Endothelial cell of umbilical vein (primary cell): Measurements from ENCODE around the gene F2RL2. TPM values are rescaled to one million over a fixed set of nuclear protein-coding genes. Genes with fewer than 3 reads are reported as not detected.

ENCODE experiments used
- BruUV-seq: library from RNA; stranded (reverse); fragments of 400-500 nt; replicated peaks from 2 replicates; lab custom pipeline; 2021; lab: Mats Ljungman, UMichigan
- CTCF ChIA-PET: fragments of 300-600, 350-600 bp; sonication (Branson Sonifier 250); formaldehyde crosslinking; loops from one replicate; lab custom pipeline; 2021; ENCODE audit warnings: antibody characterized with exemption, inconsistent platforms; lab: Charles Lee
- POLR2A ChIA-PET: fragments of 300-600, 350-600 bp; sonication (Branson Sonifier 250); formaldehyde crosslinking; loops from one replicate; lab custom pipeline; 2021; ENCODE audit warnings: antibody characterized with exemption, inconsistent platforms; lab: Charles Lee
- DNase-seq: peaks from one replicate; pipeline ENCODE4 v3.0.0-alpha.2; 2011; ENCODE audit warnings: low read depth, low spot score
- FAIRE-seq: peaks from 2 replicates; lab custom pipeline; 2011; peaks lifted over from hg19 to GRCh38; lab: Jason Lieb, UNC
- H2AFZ ChIP-seq: 2 replicates; pipeline ENCODE4 v1.6.0; 2012; ENCODE audit warnings: low read depth, low read length, control low read depth, inconsistent platforms
- H3K27ac ChIP-seq: 2 replicates; pipeline ENCODE4 v1.5.1; 2011; ENCODE audit warnings: low read depth, mild to moderate bottlenecking, control low read depth, low read length, moderate library complexity; ENCODE audit not compliant: insufficient read depth
- H3K27me3 ChIP-seq, 2 experiments: 2 replicates each; pipeline versions ENCODE4 v1.6.0 to v1.6.1; 2011; ENCODE audit warnings: low read length in 2 of 2, mixed read lengths in 1 of 2; ENCODE audit not compliant: control insufficient read depth in 2 of 2, insufficient read depth in 2 of 2
- H3K36me3 ChIP-seq, 2 experiments: 2 replicates in 1 of 2; 3 replicates in 1 of 2; pipeline ENCODE4 v1.5.1; 2011; ENCODE audit warnings: low read length in 2 of 2, mild to moderate bottlenecking in 1 of 2, moderate library complexity in 1 of 2; ENCODE audit not compliant: control insufficient read depth in 2 of 2, insufficient read depth in 2 of 2; ENCODE audit errors: extremely low read depth in 1 of 2
- H3K4me1 ChIP-seq: 3 replicates; pipeline ENCODE4 v1.5.1; 2011; ENCODE audit warnings: mild to moderate bottlenecking, low read length; ENCODE audit not compliant: control insufficient read depth, insufficient read depth; ENCODE audit errors: extremely low read depth
- H3K4me2 ChIP-seq: 2 replicates; pipeline ENCODE4 v1.6.1; 2011; ENCODE audit warnings: low read length, control low read depth, mixed read lengths; ENCODE audit not compliant: insufficient read depth
- H3K4me3 ChIP-seq, 3 experiments: fragments of 200-600 bp in 1 of 3; sonication (generic), shearing (Covaris generic) in 1 of 3; replicated peaks in 1 of 3; 2 replicates each; pipeline ENCODE4 v1.5.1; 2011 to 2016; ENCODE audit warnings: control low read depth in 3 of 3, low read length in 3 of 3, mild to moderate bottlenecking in 2 of 3, inconsistent platforms in 1 of 3, low read depth in 1 of 3, moderate library complexity in 1 of 3; ENCODE audit not compliant: insufficient read depth in 1 of 3
- H3K79me2 ChIP-seq: 2 replicates; pipeline ENCODE4 v1.6.0; 2012; ENCODE audit warnings: low read length, inconsistent platforms; ENCODE audit not compliant: control insufficient read depth, insufficient read depth
- H3K9ac ChIP-seq: replicated peaks from 2 replicates; pipeline ENCODE3; 2011; ENCODE audit warnings: low read length, control low read depth; ENCODE audit not compliant: insufficient read depth; ENCODE audit errors: extremely low read depth
- H3K9me1 ChIP-seq: replicated peaks from 3 replicates; pipeline ENCODE4 v1.6.0; 2011; ENCODE audit warnings: mild to moderate bottlenecking, low read length; ENCODE audit not compliant: control insufficient read depth, insufficient read depth; ENCODE audit errors: extremely low read depth
- H3K9me3 ChIP-seq: replicated peaks from 2 replicates; pipeline ENCODE4 v1.5.1; 2012; ENCODE audit warnings: low read length, inconsistent platforms; ENCODE audit not compliant: control insufficient read depth, insufficient read depth
- H4K20me1 ChIP-seq: replicated peaks from 2 replicates; pipeline ENCODE3; 2011; ENCODE audit warnings: mild to moderate bottlenecking, low read length; ENCODE audit not compliant: control insufficient read depth, insufficient read depth; ENCODE audit errors: extremely low read depth
- EZH2 ChIP-seq: IDR thresholded peaks from 2 replicates; pipeline ENCODE4 v1.6.1; 2012; ENCODE audit warnings: borderline replicate concordance, low read depth, mild to moderate bottlenecking, moderate library complexity, low read length, inconsistent platforms; ENCODE audit not compliant: severe bottlenecking
- FOS ChIP-seq: IDR thresholded peaks from 2 replicates; pipeline ENCODE4 v1.6.1; 2011; ENCODE audit warnings: mild to moderate bottlenecking, low read length, moderate library complexity, borderline replicate concordance; ENCODE audit not compliant: insufficient read depth
- GATA2 ChIP-seq: IDR thresholded peaks from 2 replicates; pipeline ENCODE4 v1.7.0; 2011; ENCODE audit warnings: low read depth, mild to moderate bottlenecking, moderate library complexity, mixed read lengths, low read length; ENCODE audit not compliant: insufficient read length, insufficient read depth
- JUN ChIP-seq: IDR thresholded peaks from 2 replicates; pipeline ENCODE4 v1.6.1; 2011; ENCODE audit warnings: borderline replicate concordance, low read depth; ENCODE audit not compliant: insufficient read length, insufficient read depth
- MYC ChIP-seq: IDR thresholded peaks from one replicate; pipeline ENCODE4 v1.6.1; 2011; ENCODE audit warnings: mild to moderate bottlenecking, low read depth, low read length
- POLR2A ChIP-seq: IDR thresholded peaks from 2 replicates; pipeline ENCODE4 v1.6.1; 2012; ENCODE audit warnings: low read depth, mild to moderate bottlenecking, control low read depth, low read length
- POLR2AphosphoS5 ChIP-seq: IDR thresholded peaks from 2 replicates; pipeline ENCODE4 v1.6.1; 2012; ENCODE audit warnings: low read depth, mild to moderate bottlenecking, control low read depth, low read length, moderate library complexity; ENCODE audit not compliant: insufficient read depth
- dilution Hi-C: fragments of 300-500 bp; cut with MboI; formaldehyde crosslinking; loops from one replicate; pipeline ENCODE4 v1.15.0; 2019; ENCODE audit warnings: low sequenced_read_pairs; ENCODE audit not compliant: extremely low pct_ligation_motif_present
- intact Hi-C: fragments of 100-400 bp; cut with micrococcal nuclease; formaldehyde crosslinking; loops from one replicate; pipeline ENCODE4 v1.10.0; 2022
- polyA plus RNA-seq, 4 experiments: library from polyadenylated mRNA; depleted of rRNA in 3 of 4; stranded (reverse) in 3 of 4; unstranded in 1 of 4; fragments of >200 nt; gene quantifications; 2 replicates each; pipeline versions ENCODE4 v1.2.1 to v1.2.3, GENCODE V29; 2011 to 2012; ENCODE audit warnings: missing spikeins in 1 of 4
- total RNA-seq: library from RNA; stranded (reverse); gene quantifications from 2 replicates; pipeline ENCODE4 v1.2.3, GENCODE V29; 2021
- TF ChIP-seq, protein P1 (sequence below): IDR thresholded peaks from 2 replicates; pipeline ENCODE4 v1.6.1; 2011; ENCODE audit not compliant: insufficient read depth, insufficient read length
- TF ChIP-seq, protein P2 (sequence below), 2 donors: IDR thresholded peaks; 1 replicate in 1 of 2; 2 replicates in 1 of 2; pipeline ENCODE4 v1.5.1; 2011; ENCODE audit warnings: low read length in 2 of 2, mild to moderate bottlenecking in 2 of 2, moderate library complexity in 2 of 2, control low read depth in 1 of 2, inconsistent platforms in 1 of 2, low read depth in 1 of 2; ENCODE audit not compliant: insufficient read depth in 1 of 2; ENCODE audit errors: extremely low read depth in 1 of 2

The F2RL2 gene
- total and polyA plus RNA-seq, 2 donors (not counting 3 experiments of a cell fraction or from before 2014, with no cell fraction given), result 19.8 to 33.3 TPM

DNA sequence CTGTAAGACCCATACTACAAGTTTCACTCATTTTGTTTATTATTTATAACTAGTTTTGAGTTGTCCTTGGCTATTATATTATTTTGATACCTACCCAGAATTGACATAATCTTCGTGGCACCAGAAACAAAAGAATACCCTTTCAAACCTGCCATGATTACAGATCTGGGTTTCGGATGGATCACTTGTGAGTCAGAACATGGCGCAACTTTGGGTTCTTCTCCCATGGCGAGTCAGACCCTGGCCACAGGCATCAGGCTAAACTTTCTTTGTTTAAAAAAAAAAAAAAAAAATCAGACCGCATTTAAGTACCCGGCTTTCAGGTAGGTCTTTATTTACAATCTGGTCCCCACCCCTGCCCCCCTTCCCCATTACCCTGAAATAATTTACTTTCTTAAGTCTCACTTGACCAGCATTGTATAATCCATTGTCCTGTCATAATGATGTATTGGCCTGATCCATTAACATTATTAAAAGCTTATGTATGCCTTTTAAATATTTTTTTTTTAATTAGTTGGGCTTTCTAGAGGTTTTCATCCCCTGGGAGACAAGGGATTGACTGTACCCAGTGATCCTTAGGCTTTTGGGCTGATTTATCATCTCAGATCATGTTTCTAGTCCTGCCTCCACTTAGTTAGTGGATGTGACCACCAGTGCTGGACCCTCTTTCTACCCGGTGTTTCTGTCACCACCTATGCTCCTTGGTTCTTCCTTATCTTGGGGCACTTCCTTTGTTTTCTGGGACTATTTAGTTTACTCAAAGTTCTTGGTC is 43.9 kb downstream of the F2RL2 start:
- TF ChIP-seq JUN (no peak), POLR2A (no peak), POLR2AphosphoS5 (no peak), MYC (no peak), FOS (no peak), GATA2 (no peak), EZH2 (no peak)
- TF ChIP-seq, protein P1, sequence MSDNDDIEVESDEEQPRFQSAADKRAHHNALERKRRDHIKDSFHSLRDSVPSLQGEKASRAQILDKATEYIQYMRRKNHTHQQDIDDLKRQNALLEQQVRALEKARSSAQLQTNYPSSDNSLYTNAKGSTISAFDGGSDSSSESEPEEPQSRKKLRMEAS, result no peak
- TF ChIP-seq, protein P2, sequence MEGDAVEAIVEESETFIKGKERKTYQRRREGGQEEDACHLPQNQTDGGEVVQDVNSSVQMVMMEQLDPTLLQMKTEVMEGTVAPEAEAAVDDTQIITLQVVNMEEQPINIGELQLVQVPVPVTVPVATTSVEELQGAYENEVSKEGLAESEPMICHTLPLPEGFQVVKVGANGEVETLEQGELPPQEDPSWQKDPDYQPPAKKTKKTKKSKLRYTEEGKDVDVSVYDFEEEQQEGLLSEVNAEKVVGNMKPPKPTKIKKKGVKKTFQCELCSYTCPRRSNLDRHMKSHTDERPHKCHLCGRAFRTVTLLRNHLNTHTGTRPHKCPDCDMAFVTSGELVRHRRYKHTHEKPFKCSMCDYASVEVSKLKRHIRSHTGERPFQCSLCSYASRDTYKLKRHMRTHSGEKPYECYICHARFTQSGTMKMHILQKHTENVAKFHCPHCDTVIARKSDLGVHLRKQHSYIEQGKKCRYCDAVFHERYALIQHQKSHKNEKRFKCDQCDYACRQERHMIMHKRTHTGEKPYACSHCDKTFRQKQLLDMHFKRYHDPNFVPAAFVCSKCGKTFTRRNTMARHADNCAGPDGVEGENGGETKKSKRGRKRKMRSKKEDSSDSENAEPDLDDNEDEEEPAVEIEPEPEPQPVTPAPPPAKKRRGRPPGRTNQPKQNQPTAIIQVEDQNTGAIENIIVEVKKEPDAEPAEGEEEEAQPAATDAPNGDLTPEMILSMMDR (IDR thresholded peaks at IDR 0.05; ENCODE audit: extremely low read depth in 1 of 2, insufficient read depth in 1 of 2, low read depth in 1 of 2, low read length in 2 of 2), result no peak
- POLR2A ChIA-PET, result no interaction called here
- peaks cover 2 to 4% of the 10 kb centered on the region in 2 experiments for H3K27me3 ChIP-seq
- no peaks in the 10 kb centered on the region for H4K20me1 ChIP-seq
- BruUV-seq, result no TSS peak
- no peaks in the 10 kb centered on the region for H3K79me2 ChIP-seq
- no peak overlapping the region for H3K4me3 ChIP-seq
- H3K4me2 ChIP-seq, result no peak overlapping the region
- H3K4me1 ChIP-seq, result no peaks in the 10 kb centered on the region
- H3K9me3 ChIP-seq, result no peaks in the 10 kb centered on the region
- CTCF ChIA-PET, result interaction anchor here (0.8 to 2.7 kb wide), 2 partner anchors 8 to 129 kb away, joined by 3 to 11 read pairs; no protein-coding TSS in a partner anchor
- dilution Hi-C loops (no loop called here), intact Hi-C loops (no loop called here)
- no peak overlapping the region for H2AFZ ChIP-seq
- no peak for FAIRE-seq
- H3K9ac ChIP-seq, result no peak overlapping the region
- H3K27ac ChIP-seq, result no peak overlapping the region
- no peak for DNase-seq
- no peaks in the 10 kb centered on the region for H3K36me3 ChIP-seq
- no peaks in the 10 kb centered on the region for H3K9me1 ChIP-seq
